ENCODE results near the gene BDH2. TPM values are rescaled to one million over a fixed set of nuclear protein-coding genes. Genes with fewer than 3 reads are reported as not detected.
A peak's percentile ranks its signal among the peaks of the same experiment; 100 is the strongest.

The BDH2 gene
- total RNA-seq, 6 donors from 2014 or later = 34.6 to 80.1 (median 56.8) TPM

DNA sequence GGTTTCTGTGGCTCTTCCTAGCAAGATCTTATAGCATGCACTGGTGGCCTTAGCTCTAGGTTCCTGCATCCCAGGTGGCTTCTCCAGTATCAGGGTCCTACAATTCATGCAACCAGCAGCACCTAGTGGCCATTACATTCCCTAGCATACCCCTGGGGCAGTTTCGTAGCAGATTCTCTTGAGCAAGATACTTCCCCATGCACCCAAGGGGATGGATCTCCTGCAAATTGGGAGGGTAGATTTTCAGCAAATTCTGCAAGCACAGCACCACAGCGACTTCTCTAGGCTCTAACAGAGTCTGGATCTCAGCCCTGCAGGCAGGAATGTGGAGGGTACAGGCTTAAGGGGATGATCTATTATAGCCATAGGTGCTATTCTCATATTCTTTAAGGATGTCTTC is 67.1 kb downstream of the BDH2 start:
- H3K27ac ChIP-seq = no peak overlapping the region
- TF ChIP-seq POLR2A (IDR thresholded peaks at IDR 0.05) = no peak
- TF ChIP-seq, protein P1, sequence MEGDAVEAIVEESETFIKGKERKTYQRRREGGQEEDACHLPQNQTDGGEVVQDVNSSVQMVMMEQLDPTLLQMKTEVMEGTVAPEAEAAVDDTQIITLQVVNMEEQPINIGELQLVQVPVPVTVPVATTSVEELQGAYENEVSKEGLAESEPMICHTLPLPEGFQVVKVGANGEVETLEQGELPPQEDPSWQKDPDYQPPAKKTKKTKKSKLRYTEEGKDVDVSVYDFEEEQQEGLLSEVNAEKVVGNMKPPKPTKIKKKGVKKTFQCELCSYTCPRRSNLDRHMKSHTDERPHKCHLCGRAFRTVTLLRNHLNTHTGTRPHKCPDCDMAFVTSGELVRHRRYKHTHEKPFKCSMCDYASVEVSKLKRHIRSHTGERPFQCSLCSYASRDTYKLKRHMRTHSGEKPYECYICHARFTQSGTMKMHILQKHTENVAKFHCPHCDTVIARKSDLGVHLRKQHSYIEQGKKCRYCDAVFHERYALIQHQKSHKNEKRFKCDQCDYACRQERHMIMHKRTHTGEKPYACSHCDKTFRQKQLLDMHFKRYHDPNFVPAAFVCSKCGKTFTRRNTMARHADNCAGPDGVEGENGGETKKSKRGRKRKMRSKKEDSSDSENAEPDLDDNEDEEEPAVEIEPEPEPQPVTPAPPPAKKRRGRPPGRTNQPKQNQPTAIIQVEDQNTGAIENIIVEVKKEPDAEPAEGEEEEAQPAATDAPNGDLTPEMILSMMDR (IDR thresholded peaks at IDR 0.05) = peak in 3 of 6 experiments; percentile 12 to 42 (median 31)
- H3K4me3 ChIP-seq = no peak overlapping the region
- H3K36me3 ChIP-seq = no peaks in the 10 kb centered on the region
- no peaks in the 10 kb centered on the region for H3K4me1 ChIP-seq
- no peaks in the 10 kb centered on the region for H3K27me3 ChIP-seq
- DNase-seq (peak in 1 of 2 donors; percentile 28), ATAC-seq (ENCODE audit: low FRiP score in 2 of 2) (peak in 1 of 2 donors; percentile 12)
- H3K9me3 ChIP-seq = no peaks in the 10 kb centered on the region
- WGBS, 2 donors = 63 to 79% methylated on average over 2 of the region's 2 CpGs

DNA sequence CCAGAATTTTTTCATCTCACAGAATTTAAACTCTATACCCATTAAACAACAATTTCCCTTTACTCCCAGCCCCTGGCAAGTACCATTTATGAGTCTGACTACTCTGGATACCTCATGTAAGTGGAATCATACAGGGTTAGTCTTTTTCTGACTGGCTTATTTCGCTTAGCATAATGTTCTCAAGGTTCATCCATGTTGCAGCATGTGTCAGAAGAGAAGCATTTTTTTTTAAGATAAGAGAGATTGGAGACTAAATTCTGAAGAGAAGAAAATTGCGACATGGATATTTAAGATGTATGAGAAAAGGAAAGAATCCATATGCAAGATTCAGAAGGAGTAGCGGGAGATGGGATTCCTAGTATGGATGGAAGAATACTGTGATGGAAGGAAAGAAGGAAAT is 68.8 kb downstream of the BDH2 start:
- Histone ChIP-seq H3K9me3 (no peaks in the 10 kb centered on the region), H3K27me3 (no peaks in the 10 kb centered on the region), H3K4me1 (no peaks in the 10 kb centered on the region), H3K27ac (no peak overlapping the region), H3K4me3 (no peak overlapping the region), H3K36me3 (no peaks in the 10 kb centered on the region)
- TF ChIP-seq POLR2A (IDR thresholded peaks at IDR 0.05) (no peak), POLR2AphosphoS5 (IDR thresholded peaks at IDR 0.05) (no peak), EP300 (IDR thresholded peaks at IDR 0.05) (no peak)
- TF ChIP-seq, protein P1 (IDR thresholded peaks at IDR 0.05) = no peak
- no peak for ATAC-seq (ENCODE audit: low FRiP score in 2 of 2)
- no peak for DNase-seq
- 95 to 96% methylated on average over 3 of the region's 3 CpGs for WGBS, 2 donors

DNA sequence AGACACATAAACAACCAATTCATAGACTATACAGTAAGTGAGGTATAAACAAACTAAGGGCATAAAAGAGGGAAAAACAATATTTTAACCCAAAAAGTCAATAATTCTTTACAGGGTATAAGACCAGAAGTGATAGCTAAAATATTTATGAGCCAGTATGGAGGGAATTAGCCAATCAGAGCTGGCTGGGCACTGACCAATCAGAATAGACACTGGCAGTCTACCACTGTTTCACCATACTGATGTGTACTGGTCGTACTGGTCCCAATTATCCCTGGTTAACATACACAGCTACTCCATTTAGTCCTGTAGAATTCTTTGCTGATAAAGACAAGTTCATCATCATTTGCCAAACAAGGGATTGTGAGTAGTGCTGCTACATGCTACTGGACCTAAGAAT is 70.3 kb downstream of the BDH2 start:
- WGBS, 2 donors = 81 to 83% methylated on average over 1 of the region's 1 CpG
- no peak for TF ChIP-seq POLR2AphosphoS5 (IDR thresholded peaks at IDR 0.05)
- TF ChIP-seq POLR2A (IDR thresholded peaks at IDR 0.05) = no peak

More for the DNA sequence above, 70.3 kb downstream of the BDH2 start:
- Histone ChIP-seq H3K9me3 (no peaks in the 10 kb centered on the region), H3K4me3 (no peak overlapping the region), H3K27ac (no peak overlapping the region), H3K4me1 (no peaks in the 10 kb centered on the region), H3K27me3 (no peaks in the 10 kb centered on the region), H3K36me3 (no peaks in the 10 kb centered on the region)
- ATAC-seq (ENCODE audit: low FRiP score in 2 of 2) (no peak), DNase-seq (no peak)

Other genes with a start within 250 kb of the BDH2 start
- gene CISD2, start 230.8 kb downstream of the BDH2 start, total RNA-seq = 10 to 100 TPM in 4 of 6 donors, 1 to 10 TPM in 2; 1.3 to 30.3 (median 18.3) TPM
- 1 to 10 TPM in 1 of 6 donors, under 1 TPM in 3, not detected in 2; 0.44 to 1.4 (median 0.62) TPM for gene SLC9B1, start 80.1 kb downstream of the BDH2 start, total RNA-seq
- gene SLC9B2, start 23.1 kb downstream of the BDH2 start, total RNA-seq = 10 to 100 TPM in 1 of 6 donors, 1 to 10 TPM in 4, under 1 TPM in 1; 1.00 to 18.9 (median 4.3) TPM
- gene CENPE, start 98.5 kb upstream of the BDH2 start, total RNA-seq = 1 to 10 TPM; 1.0 to 4.2 (median 1.6) TPM

Measured in upper lobe of left lung (tissue), 6 donors.